ENCODE results near the gene PCIF1. TPM values are rescaled to one million over a fixed set of nuclear protein-coding genes. Genes with fewer than 3 reads are reported as not detected.
A peak's percentile ranks its signal among the peaks of the same experiment; 100 is the strongest.

PCIF1 gene
- total and polyA plus RNA-seq, 4 donors, result 15.5 to 43.4 (median 32.9) TPM

DNA sequence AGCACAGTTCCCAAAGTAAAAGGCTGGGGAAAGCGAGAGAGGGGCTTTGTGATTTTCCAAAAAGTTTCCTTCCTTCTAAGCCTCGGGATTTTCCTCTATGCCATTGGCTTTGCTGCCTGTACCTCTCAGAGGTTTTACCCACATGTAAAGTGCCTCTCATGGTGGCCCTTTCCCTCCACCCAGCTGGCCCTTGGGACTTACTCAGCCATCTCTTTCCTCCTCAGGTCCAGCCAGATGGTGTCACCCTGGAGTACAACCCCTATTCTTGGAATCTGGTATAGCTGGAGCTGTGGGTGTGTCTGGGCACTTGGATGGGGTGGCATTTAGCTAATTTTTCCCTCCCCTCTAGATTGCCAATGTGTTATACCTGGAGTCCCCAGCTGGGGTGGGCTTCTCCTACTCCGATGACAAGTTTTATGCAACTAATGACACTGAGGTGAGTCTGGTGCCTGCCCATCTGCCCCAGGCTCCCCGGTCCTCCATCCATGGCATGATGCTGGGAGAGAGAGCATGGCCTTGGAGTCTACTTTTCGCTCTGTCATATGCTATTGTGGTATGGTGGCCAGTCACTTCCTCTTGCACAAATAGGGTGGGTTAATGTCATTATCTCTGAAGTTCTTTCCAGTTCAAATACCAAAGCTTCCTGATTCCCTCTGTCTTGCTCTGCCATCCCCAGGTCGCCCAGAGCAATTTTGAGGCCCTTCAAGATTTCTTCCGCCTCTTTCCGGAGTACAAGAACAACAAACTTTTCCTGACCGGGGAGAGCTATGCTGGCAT lies 42.2 kb upstream of the PCIF1 start:
- no peaks in the 10 kb centered on the region for H3K9me3 ChIP-seq (ENCODE audit: control insufficient read depth, low read length)
- peaks cover 0 to 2% of the 10 kb centered on the region in 2 donors for H3K36me3 ChIP-seq (ENCODE audit: control insufficient read depth in 1 of 2, insufficient read depth in 2 of 2, low read length in 1 of 2)
- no peak overlapping the region for H3K27ac ChIP-seq (ENCODE audit: low read depth in 1 of 2, low read length in 2 of 2)
- no peaks in the 10 kb centered on the region for H3K27me3 ChIP-seq (ENCODE audit: control insufficient read depth in 1 of 2, insufficient read depth in 2 of 2, low read length in 1 of 2)
- no peaks in the 10 kb centered on the region for H3K4me1 ChIP-seq (ENCODE audit: control insufficient read depth in 1 of 2, insufficient read depth in 2 of 2, low read length in 2 of 2)
- no peak for ATAC-seq (ENCODE audit: low FRiP score)
- H3K4me3 ChIP-seq (ENCODE audit: low read length in 2 of 2), result no peak overlapping the region
- intact Hi-C loops (cut with DNase I), result loop anchor here (5.0 kb wide), 2 partner anchors 80 to 95 kb away; partner anchors contain the start of gene ZNF335 (in 1 of the 2)
- peak; percentile 43 to 52 for DNase-seq
- WGBS, 2 donors, result 78 to 80% methylated on average over 9 of the region's 9 CpGs

DNA sequence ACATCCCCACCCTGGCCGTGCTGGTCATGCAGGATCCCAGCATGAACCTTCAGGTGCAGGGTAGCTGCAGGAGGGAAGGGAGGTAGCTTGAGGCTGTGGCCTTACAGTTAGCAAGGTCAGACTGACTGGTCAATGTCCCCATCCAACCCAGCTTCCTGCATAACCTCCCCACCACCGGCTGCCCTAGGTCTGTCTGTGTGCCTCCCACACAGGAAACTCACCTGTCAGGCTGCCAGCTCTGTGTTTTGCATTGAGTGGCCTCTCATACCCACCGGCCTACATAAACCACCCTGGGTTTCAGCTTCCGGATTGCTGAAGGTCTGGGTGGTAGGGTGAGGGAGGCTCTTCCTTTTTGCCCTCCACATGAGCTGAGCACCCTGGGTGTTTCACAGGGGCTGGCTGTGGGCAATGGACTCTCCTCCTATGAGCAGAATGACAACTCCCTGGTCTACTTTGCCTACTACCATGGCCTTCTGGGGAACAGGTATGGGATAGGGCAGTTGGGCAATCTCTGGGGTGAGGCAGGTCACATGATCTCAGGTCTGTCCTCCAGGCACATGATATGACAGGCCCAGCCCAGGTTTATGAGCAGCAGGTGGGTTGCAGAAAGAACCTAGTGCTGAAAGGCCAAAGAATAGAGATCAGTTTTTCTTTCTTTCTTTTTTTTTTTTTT lies 41.5 kb upstream of the PCIF1 start:
- Histone ChIP-seq H3K9me3 (ENCODE audit: control insufficient read depth, low read length) (no peaks in the 10 kb centered on the region), H3K36me3 (ENCODE audit: control insufficient read depth in 1 of 2, insufficient read depth in 2 of 2, low read length in 1 of 2) (peaks cover 0 to 2% of the 10 kb centered on the region in 2 donors), H3K27me3 (ENCODE audit: control insufficient read depth in 1 of 2, insufficient read depth in 2 of 2, low read length in 1 of 2) (no peaks in the 10 kb centered on the region), H3K4me3 (ENCODE audit: low read length in 2 of 2) (no peak overlapping the region), H3K27ac (ENCODE audit: low read depth in 1 of 2, low read length in 2 of 2) (no peak overlapping the region), H3K4me1 (ENCODE audit: control insufficient read depth in 1 of 2, insufficient read depth in 2 of 2, low read length in 2 of 2) (no peaks in the 10 kb centered on the region)
- intact Hi-C loops (cut with DNase I), result loop anchor here (5.0 kb wide), 2 partner anchors 79 to 96 kb away; partner anchors contain the start of gene ZNF335 (in 1 of the 2)
- ATAC-seq (ENCODE audit: low FRiP score) (no peak), DNase-seq (peak in 1 of 2 donors; percentile 67)
- WGBS, 2 donors, result 77 to 81% methylated on average over 4 of the region's 4 CpGs

DNA sequence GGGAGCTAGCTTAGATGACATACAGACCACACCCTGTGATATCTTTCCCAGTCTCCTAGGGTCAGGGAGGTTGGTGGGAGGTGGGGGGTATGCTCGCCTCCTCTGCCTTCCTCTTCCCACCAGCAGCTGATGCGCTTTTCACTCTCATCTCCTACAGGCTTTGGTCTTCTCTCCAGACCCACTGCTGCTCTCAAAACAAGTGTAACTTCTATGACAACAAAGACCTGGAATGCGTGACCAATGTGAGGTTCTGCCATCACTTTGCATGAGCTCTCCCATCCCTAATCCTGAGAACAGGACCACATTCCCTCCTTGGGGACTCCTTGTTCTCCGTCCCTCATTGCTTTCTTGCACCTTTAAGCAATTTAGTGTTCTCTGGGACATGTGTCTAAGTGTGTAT lies 40.7 kb upstream of the PCIF1 start:
- Histone ChIP-seq H3K27ac (ENCODE audit: low read depth in 1 of 2, low read length in 2 of 2) (no peak overlapping the region), H3K4me1 (ENCODE audit: control insufficient read depth in 1 of 2, insufficient read depth in 2 of 2, low read length in 2 of 2) (no peaks in the 10 kb centered on the region), H3K9me3 (ENCODE audit: control insufficient read depth, low read length) (no peaks in the 10 kb centered on the region), H3K4me3 (ENCODE audit: low read length in 2 of 2) (no peak overlapping the region), H3K27me3 (ENCODE audit: control insufficient read depth in 1 of 2, insufficient read depth in 2 of 2, low read length in 1 of 2) (no peaks in the 10 kb centered on the region), H3K36me3 (ENCODE audit: control insufficient read depth in 1 of 2, insufficient read depth in 2 of 2, low read length in 1 of 2) (peaks cover 0 to 2% of the 10 kb centered on the region in 2 donors)
- ATAC-seq (ENCODE audit: low FRiP score) (no peak), DNase-seq (peak in 1 of 2 donors; percentile 13)
- 91 to 92% methylated on average over 4 of the region's 4 CpGs for WGBS, 2 donors
- intact Hi-C loops (cut with DNase I), result loop anchor here (5.0 kb wide), 2 partner anchors 78 to 97 kb away; partner anchors contain the start of gene ZNF335 (in 1 of the 2)

- DNase-seq (no peak), ATAC-seq (ENCODE audit: low FRiP score) (no peak)
- intact Hi-C loops (cut with DNase I), result loop anchor here (5.0 kb wide), 2 partner anchors 78 to 97 kb away; partner anchors contain the start of gene ZNF335 (in 1 of the 2)
- no peaks in the 10 kb centered on the region for H3K9me3 ChIP-seq (ENCODE audit: control insufficient read depth, low read length)
- WGBS, 2 donors, result 77 to 85% methylated on average over 12 of the region's 12 CpGs
- H3K27ac ChIP-seq (ENCODE audit: low read depth in 1 of 2, low read length in 2 of 2), result no peak overlapping the region
- H3K36me3 ChIP-seq (ENCODE audit: control insufficient read depth in 1 of 2, insufficient read depth in 2 of 2, low read length in 1 of 2), result peaks cover 0 to 2% of the 10 kb centered on the region in 2 donors
- H3K4me1 ChIP-seq (ENCODE audit: control insufficient read depth in 1 of 2, insufficient read depth in 2 of 2, low read length in 2 of 2), result no peaks in the 10 kb centered on the region
- H3K27me3 ChIP-seq (ENCODE audit: control insufficient read depth in 1 of 2, insufficient read depth in 2 of 2, low read length in 1 of 2), result no peaks in the 10 kb centered on the region
- H3K4me3 ChIP-seq (ENCODE audit: low read length in 2 of 2), result no peak overlapping the region
Measured at GRCh38 chr20:45894797-45895196, 39.7 kb upstream of the PCIF1 start.

DNA sequence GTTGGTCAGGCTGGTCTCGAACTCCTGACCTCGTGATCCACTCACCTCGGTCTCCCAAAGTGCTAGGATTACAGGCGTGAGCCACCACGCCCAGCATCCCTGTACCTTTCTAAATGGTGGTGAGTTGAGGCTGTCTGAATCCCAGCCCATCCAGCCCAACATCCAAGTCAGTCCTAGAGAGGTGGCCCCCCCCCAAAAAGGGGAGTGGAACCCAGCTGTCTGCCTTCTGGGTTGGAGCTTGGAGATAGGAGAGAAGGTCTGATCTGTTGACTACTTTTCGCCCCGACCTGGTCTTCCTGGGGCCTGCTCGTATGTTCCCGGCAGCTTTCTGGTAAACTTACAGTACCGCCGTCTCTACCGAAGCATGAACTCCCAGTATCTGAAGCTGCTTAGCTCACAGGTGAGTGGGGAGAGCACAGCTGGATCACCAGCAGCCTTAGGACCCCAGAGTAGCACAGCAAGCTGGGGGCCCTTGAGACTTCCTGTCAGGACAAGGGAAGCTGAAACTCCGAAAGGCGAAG lies 37.8 kb upstream of the PCIF1 start:
- Histone ChIP-seq H3K27ac (ENCODE audit: low read depth in 1 of 2, low read length in 2 of 2) (no peak overlapping the region), H3K4me1 (ENCODE audit: control insufficient read depth in 1 of 2, insufficient read depth in 2 of 2, low read length in 2 of 2) (no peaks in the 10 kb centered on the region), H3K9me3 (ENCODE audit: control insufficient read depth, low read length) (no peaks in the 10 kb centered on the region), H3K4me3 (ENCODE audit: low read length in 2 of 2) (no peak overlapping the region), H3K27me3 (ENCODE audit: control insufficient read depth in 1 of 2, insufficient read depth in 2 of 2, low read length in 1 of 2) (no peaks in the 10 kb centered on the region), H3K36me3 (ENCODE audit: control insufficient read depth in 1 of 2, insufficient read depth in 2 of 2, low read length in 1 of 2) (peaks cover 0 to 2% of the 10 kb centered on the region in 2 donors)
- ATAC-seq (ENCODE audit: low FRiP score) (no peak), DNase-seq (no peak)
- 92 to 94% methylated on average over 14 of the region's 14 CpGs for WGBS, 2 donors
- intact Hi-C loops (cut with DNase I), result no loop called here

GRCh38 chr20:45897289-45897688 lies 37.2 kb upstream of the PCIF1 start:
- no peak for ATAC-seq (ENCODE audit: low FRiP score)
- Histone ChIP-seq H3K4me1 (ENCODE audit: control insufficient read depth in 1 of 2, insufficient read depth in 2 of 2, low read length in 2 of 2) (no peaks in the 10 kb centered on the region), H3K9me3 (ENCODE audit: control insufficient read depth, low read length) (no peaks in the 10 kb centered on the region), H3K4me3 (ENCODE audit: low read length in 2 of 2) (no peak overlapping the region), H3K27ac (ENCODE audit: low read depth in 1 of 2, low read length in 2 of 2) (no peak overlapping the region), H3K36me3 (ENCODE audit: control insufficient read depth in 1 of 2, insufficient read depth in 2 of 2, low read length in 1 of 2) (peaks cover 0 to 2% of the 10 kb centered on the region in 2 donors), H3K27me3 (ENCODE audit: control insufficient read depth in 1 of 2, insufficient read depth in 2 of 2, low read length in 1 of 2) (no peaks in the 10 kb centered on the region)
- intact Hi-C loops (cut with DNase I), result no loop called here
- WGBS, 2 donors, result 87 to 91% methylated on average over 2 of the region's 2 CpGs
- no peak for DNase-seq

- Histone ChIP-seq H3K36me3 (ENCODE audit: control insufficient read depth in 1 of 2, insufficient read depth in 2 of 2, low read length in 1 of 2) (peaks cover 0 to 2% of the 10 kb centered on the region in 2 donors), H3K4me3 (ENCODE audit: low read length in 2 of 2) (no peak overlapping the region), H3K27ac (ENCODE audit: low read depth in 1 of 2, low read length in 2 of 2) (no peak overlapping the region), H3K4me1 (ENCODE audit: control insufficient read depth in 1 of 2, insufficient read depth in 2 of 2, low read length in 2 of 2) (no peaks in the 10 kb centered on the region), H3K9me3 (ENCODE audit: control insufficient read depth, low read length) (no peaks in the 10 kb centered on the region), H3K27me3 (ENCODE audit: control insufficient read depth in 1 of 2, insufficient read depth in 2 of 2, low read length in 1 of 2) (no peaks in the 10 kb centered on the region)
- no peak for ATAC-seq (ENCODE audit: low FRiP score)
- 92 to 93% methylated on average over 7 of the region's 7 CpGs for WGBS, 2 donors
- intact Hi-C loops (cut with DNase I), result no loop called here
- DNase-seq, result no peak
Measured at GRCh38 chr20:45897692-45898091, 36.8 kb upstream of the PCIF1 start.

- no peak for DNase-seq
- Histone ChIP-seq H3K27me3 (ENCODE audit: control insufficient read depth in 1 of 2, insufficient read depth in 2 of 2, low read length in 1 of 2) (no peaks in the 10 kb centered on the region), H3K4me1 (ENCODE audit: control insufficient read depth in 1 of 2, insufficient read depth in 2 of 2, low read length in 2 of 2) (no peaks in the 10 kb centered on the region), H3K4me3 (ENCODE audit: low read length in 2 of 2) (no peak overlapping the region), H3K36me3 (ENCODE audit: control insufficient read depth in 1 of 2, insufficient read depth in 2 of 2, low read length in 1 of 2) (peaks cover 0 to 2% of the 10 kb centered on the region in 2 donors), H3K9me3 (ENCODE audit: control insufficient read depth, low read length) (no peaks in the 10 kb centered on the region), H3K27ac (ENCODE audit: low read depth in 1 of 2, low read length in 2 of 2) (no peak overlapping the region)
- WGBS, 2 donors, result 83 to 84% methylated on average over 11 to 12 of the region's 12 CpGs
- ATAC-seq (ENCODE audit: low FRiP score), result no peak
- intact Hi-C loops (cut with DNase I), result no loop called here
Measured at GRCh38 chr20:45898285-45898684, 36.2 kb upstream of the PCIF1 start.

Measured in aorta (tissue), 5 donors.